Stimulated activated naive CD8-positive, alpha-beta T cell treated with anti-CD3 and anti-CD28 coated beads, Interleukin-15, Interleukin-2, amounts not matched to agents 100 ng/mL and 50 ng/mL, for 24 hours (primary cell): ENCODE results near the gene LYPLA2.

Source experiments
- H3K27ac Mint-ChIP-seq: one replicate; pipeline ENCODE4 v1.8.0; 2021; ENCODE audit warnings: mild to moderate bottlenecking, mixed read lengths
- H3K27me3 Mint-ChIP-seq: one replicate; pipeline ENCODE4 v1.8.0; 2021; ENCODE audit warnings: mixed read lengths
- H3K36me3 Mint-ChIP-seq: one replicate; pipeline ENCODE4 v1.8.0; 2021; ENCODE audit warnings: low read depth, mixed read lengths
- H3K4me1 Mint-ChIP-seq: one replicate; pipeline ENCODE4 v1.8.0; 2021; ENCODE audit warnings: low read depth, mixed read lengths
- H3K4me3 Mint-ChIP-seq: one replicate; pipeline ENCODE4 v1.8.0; 2021; ENCODE audit warnings: mild to moderate bottlenecking, mixed read lengths
- H3K9me3 Mint-ChIP-seq: one replicate; pipeline ENCODE4 v1.8.0; 2021; ENCODE audit warnings: mixed read lengths

LYPLA2 gene

GRCh38 chr1:23790696-23791515, at the start of gene LYPLA2:
Gene LYPLA2, plus strand, starts transcription at chr1:23791145. Its CDS starts 1,538 bp downstream, at chr1:23792683.
- no peaks in the 10 kb centered on the region for H3K9me3 Mint-ChIP-seq
- peak within 1 kb of the TSS; percentile 98 for H3K4me3 Mint-ChIP-seq
- peak within 1 kb of the TSS; percentile 95 for H3K27ac Mint-ChIP-seq
- H3K4me1 Mint-ChIP-seq: peaks cover 28% of the 10 kb centered on the region
- H3K27me3 Mint-ChIP-seq: no peaks in the 10 kb centered on the region
- H3K36me3 Mint-ChIP-seq: peaks cover 34% of the 10 kb centered on the region

- Mint-ChIP-seq H3K27me3 (no peaks in the 10 kb centered on the region), H3K4me3 (peak overlapping the region; percentile 88), H3K9me3 (no peaks in the 10 kb centered on the region), H3K27ac (no peak overlapping the region), H3K36me3 (peaks cover 17% of the 10 kb centered on the region), H3K4me1 (peaks cover 34% of the 10 kb centered on the region)
These were observed 49.3 kb upstream of the LYPLA2 start for GRCh38 chr1:23741609-23742008.

- Mint-ChIP-seq H3K27ac (peak overlapping the region; percentile 85), H3K27me3 (no peaks in the 10 kb centered on the region), H3K4me1 (peaks cover 40% of the 10 kb centered on the region), H3K36me3 (peaks cover 24% of the 10 kb centered on the region), H3K4me3 (peak overlapping the region; percentile 88), H3K9me3 (no peaks in the 10 kb centered on the region)
These were observed 48.2 kb upstream of the LYPLA2 start for GRCh38 chr1:23742670-23743286.

- Mint-ChIP-seq H3K27ac (peak within 1 kb of the TSS; percentile 85), H3K4me1 (peaks cover 47% of the 10 kb centered on the region), H3K27me3 (no peaks in the 10 kb centered on the region), H3K4me3 (peak within 1 kb of the TSS; percentile 89), H3K9me3 (no peaks in the 10 kb centered on the region), H3K36me3 (peaks cover 28% of the 10 kb centered on the region)
These were observed 47.4 kb upstream of the LYPLA2 start, which contains the start of gene ELOA for GRCh38 chr1:23743287-23744152. Gene ELOA, plus strand, starts transcription at chr1:23743471. Its CDS starts 33 bp downstream, at chr1:23743504.

- Mint-ChIP-seq H3K4me3 (peak overlapping the region; percentile 89), H3K4me1 (peaks cover 50% of the 10 kb centered on the region), H3K36me3 (peaks cover 41% of the 10 kb centered on the region), H3K27me3 (no peaks in the 10 kb centered on the region), H3K9me3 (no peaks in the 10 kb centered on the region), H3K27ac (no peak overlapping the region)
These were observed 45.4 kb upstream of the LYPLA2 start for GRCh38 chr1:23745515-23745914.

- Mint-ChIP-seq H3K27ac (no peak overlapping the region), H3K4me1 (peaks cover 46% of the 10 kb centered on the region), H3K36me3 (peaks cover 58% of the 10 kb centered on the region), H3K9me3 (no peaks in the 10 kb centered on the region), H3K4me3 (no peak overlapping the region), H3K27me3 (no peaks in the 10 kb centered on the region)
These were observed 42.9 kb upstream of the LYPLA2 start for GRCh38 chr1:23748016-23748415.

GRCh38 chr1:23751050-23751814, 39.7 kb upstream of the LYPLA2 start:
- no peaks in the 10 kb centered on the region for H3K9me3 Mint-ChIP-seq
- H3K27me3 Mint-ChIP-seq: no peaks in the 10 kb centered on the region
- H3K36me3 Mint-ChIP-seq: peaks cover 70% of the 10 kb centered on the region
- H3K4me3 Mint-ChIP-seq: no peak overlapping the region
- peaks cover 30% of the 10 kb centered on the region for H3K4me1 Mint-ChIP-seq
- H3K27ac Mint-ChIP-seq: peak overlapping the region; percentile 68

GRCh38 chr1:23751815-23752200, 39.1 kb upstream of the LYPLA2 start:
- H3K4me1 Mint-ChIP-seq: peaks cover 25% of the 10 kb centered on the region
- no peak overlapping the region for H3K4me3 Mint-ChIP-seq
- peaks cover 70% of the 10 kb centered on the region for H3K36me3 Mint-ChIP-seq
- no peaks in the 10 kb centered on the region for H3K9me3 Mint-ChIP-seq
- peak overlapping the region; percentile 68 for H3K27ac Mint-ChIP-seq
- no peaks in the 10 kb centered on the region for H3K27me3 Mint-ChIP-seq

GRCh38 chr1:23752909-23753308, 38.0 kb upstream of the LYPLA2 start:
- Mint-ChIP-seq H3K27ac (no peak overlapping the region), H3K27me3 (no peaks in the 10 kb centered on the region), H3K36me3 (peaks cover 74% of the 10 kb centered on the region), H3K4me3 (no peak overlapping the region), H3K9me3 (no peaks in the 10 kb centered on the region), H3K4me1 (peaks cover 14% of the 10 kb centered on the region)

GRCh38 chr1:23756676-23757075, 34.3 kb upstream of the LYPLA2 start:
- H3K36me3 Mint-ChIP-seq: peaks cover 78% of the 10 kb centered on the region
- H3K4me3 Mint-ChIP-seq: no peak overlapping the region
- no peaks in the 10 kb centered on the region for H3K4me1 Mint-ChIP-seq
- H3K9me3 Mint-ChIP-seq: no peaks in the 10 kb centered on the region
- no peaks in the 10 kb centered on the region for H3K27me3 Mint-ChIP-seq
- H3K27ac Mint-ChIP-seq: peak overlapping the region; percentile 58

GRCh38 chr1:23757812-23758211, 33.1 kb upstream of the LYPLA2 start:
- Mint-ChIP-seq H3K36me3 (peaks cover 77% of the 10 kb centered on the region), H3K27me3 (no peaks in the 10 kb centered on the region), H3K4me1 (no peaks in the 10 kb centered on the region), H3K9me3 (no peaks in the 10 kb centered on the region), H3K4me3 (no peak overlapping the region), H3K27ac (no peak overlapping the region)

GRCh38 chr1:23759277-23759676, 31.7 kb upstream of the LYPLA2 start:
- H3K27me3 Mint-ChIP-seq: no peaks in the 10 kb centered on the region
- no peaks in the 10 kb centered on the region for H3K4me1 Mint-ChIP-seq
- no peaks in the 10 kb centered on the region for H3K9me3 Mint-ChIP-seq
- no peak overlapping the region for H3K4me3 Mint-ChIP-seq
- H3K36me3 Mint-ChIP-seq: peaks cover 74% of the 10 kb centered on the region
- H3K27ac Mint-ChIP-seq: peak overlapping the region; percentile 12

- H3K27ac Mint-ChIP-seq: no peak overlapping the region
- H3K4me1 Mint-ChIP-seq: no peaks in the 10 kb centered on the region
- no peaks in the 10 kb centered on the region for H3K9me3 Mint-ChIP-seq
- H3K27me3 Mint-ChIP-seq: no peaks in the 10 kb centered on the region
- H3K36me3 Mint-ChIP-seq: peaks cover 46% of the 10 kb centered on the region
- H3K4me3 Mint-ChIP-seq: no peak overlapping the region
These were observed 27.8 kb upstream of the LYPLA2 start for GRCh38 chr1:23763041-23763577.

- no peaks in the 10 kb centered on the region for H3K27me3 Mint-ChIP-seq
- H3K4me1 Mint-ChIP-seq: no peaks in the 10 kb centered on the region
- H3K9me3 Mint-ChIP-seq: no peaks in the 10 kb centered on the region
- H3K4me3 Mint-ChIP-seq: no peak overlapping the region
- peaks cover 5% of the 10 kb centered on the region for H3K36me3 Mint-ChIP-seq
- no peak overlapping the region for H3K27ac Mint-ChIP-seq
These were observed 22.2 kb upstream of the LYPLA2 start for GRCh38 chr1:23768733-23769132.
